Activated CD8-positive, alpha-beta memory T cell treated with anti-CD3 and anti-CD28 coated beads, Interleukin-2, amount 10 ng/mL, durations not matched to agents 7 days and 5 days (primary cell): ENCODE results near the gene PPP6R1. TPM values are rescaled to one million over a fixed set of nuclear protein-coding genes. Genes with fewer than 3 reads are reported as not detected.

Source experiments
- ATAC-seq: fragments of 150-1000 bp; cut with Tn5 transposase; one replicate; pipeline ENCODE4 v1.10.0; 2021; ENCODE audit warnings: moderate library complexity
- CTCF ChIA-PET: fragments of 350-600 bp; sonication (Branson Sonifier 250); formaldehyde crosslinking; loops from one replicate; lab custom pipeline; 2021; ENCODE audit warnings: antibody characterized with exemption; lab: Charles Lee
- DNase-seq: peaks from one replicate; pipeline ENCODE4 v3.0.0-alpha.2; 2020
- H3K27ac Mint-ChIP-seq: one replicate; pipeline ENCODE4 v1.8.0; 2021; ENCODE audit warnings: mild to moderate bottlenecking, mixed read lengths
- H3K27me3 Mint-ChIP-seq: one replicate; pipeline ENCODE4 v1.8.0; 2021; ENCODE audit warnings: mixed read lengths
- H3K36me3 Mint-ChIP-seq: one replicate; pipeline ENCODE4 v1.8.0; 2021; ENCODE audit warnings: mild to moderate bottlenecking, mixed read lengths
- H3K4me1 Mint-ChIP-seq: one replicate; pipeline ENCODE4 v1.8.0; 2021; ENCODE audit warnings: mixed read lengths
- H3K4me3 Mint-ChIP-seq: one replicate; pipeline ENCODE4 v1.8.0; 2021; ENCODE audit warnings: mild to moderate bottlenecking, moderate library complexity, mixed read lengths
- H3K9me3 Mint-ChIP-seq: one replicate; pipeline ENCODE4 v1.8.0; 2022; ENCODE audit warnings: low read depth, mixed read lengths
- total RNA-seq, 2 experiments: library from RNA; stranded (reverse); gene quantifications; one replicate each; pipeline ENCODE4 v1.2.3, GENCODE V29; 2021

Gene PPP6R1
- total RNA-seq, 2 experiments from 2014 or later, result 263 to 291 TPM

DNA sequence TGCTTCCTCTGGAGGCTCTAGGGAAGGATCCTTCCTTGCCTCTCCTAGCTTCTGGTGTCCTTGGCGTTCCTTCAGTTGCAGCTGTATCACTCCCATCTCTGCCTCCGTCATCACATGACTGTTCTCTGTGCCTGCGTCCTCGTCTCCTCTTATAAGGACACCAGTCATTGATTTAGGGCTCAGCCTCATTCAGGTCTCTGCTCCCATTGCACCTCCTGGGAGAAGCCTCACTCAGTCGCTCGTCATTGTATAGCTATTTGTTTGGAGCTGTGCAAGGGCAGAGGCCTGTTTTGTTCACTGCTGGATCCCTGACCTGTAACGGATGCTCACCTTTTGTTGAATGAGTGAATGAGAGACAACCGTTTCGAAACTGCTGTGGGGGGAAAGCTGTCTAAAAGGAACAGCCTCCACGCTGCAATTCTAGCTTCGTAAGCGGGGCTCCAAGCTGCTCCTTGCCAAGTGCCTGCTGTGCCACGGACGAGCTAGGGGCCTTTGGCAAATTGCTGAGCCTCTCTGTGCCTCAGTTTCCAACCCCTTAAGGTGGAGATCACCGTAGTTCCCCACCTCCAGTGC, 42.2 kb upstream of the PPP6R1 start:
- ATAC-seq, result no peak
- DNase-seq, result no peak
- peaks cover 4% of the 10 kb centered on the region for H3K36me3 Mint-ChIP-seq
- H3K4me1 Mint-ChIP-seq, result peaks cover 31% of the 10 kb centered on the region
- peaks cover 3% of the 10 kb centered on the region for H3K27me3 Mint-ChIP-seq
- no peak overlapping the region for H3K4me3 Mint-ChIP-seq
- CTCF ChIA-PET, result interaction anchor here (0.6 to 3.9 kb wide), 39 partner anchors 9 to 338 kb away, joined by 3 to 58 read pairs (median 6); partner anchors contain the start of genes BRSK1, GARIN5B, HSPBP1 and ISOC2
- H3K27ac Mint-ChIP-seq, result peak overlapping the region; percentile 94
- no peaks in the 10 kb centered on the region for H3K9me3 Mint-ChIP-seq

DNA sequence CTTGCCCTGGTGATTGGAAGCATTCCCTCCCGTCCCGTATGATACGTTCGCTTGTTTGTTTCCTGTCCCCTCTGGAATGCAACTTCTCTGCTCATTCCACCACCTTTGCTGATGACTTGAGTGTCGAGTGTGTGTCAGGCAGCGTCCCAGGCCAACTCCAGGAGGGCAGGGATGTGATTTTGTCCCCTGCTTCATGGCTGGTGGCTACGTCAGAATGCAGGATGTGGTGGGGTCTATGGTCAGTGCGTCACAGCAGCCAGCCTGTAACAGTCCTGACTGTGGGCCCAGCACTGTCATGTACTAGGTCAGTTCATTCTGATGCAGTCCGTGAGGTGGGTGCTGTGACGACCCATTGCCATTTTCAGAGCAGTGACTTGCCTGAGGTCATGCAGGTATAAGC, 41.2 kb upstream of the PPP6R1 start:
- Mint-ChIP-seq H3K4me3 (no peak overlapping the region), H3K9me3 (no peaks in the 10 kb centered on the region), H3K27ac (no peak overlapping the region), H3K27me3 (peaks cover 3% of the 10 kb centered on the region), H3K36me3 (peaks cover 2% of the 10 kb centered on the region), H3K4me1 (peaks cover 25% of the 10 kb centered on the region)
- no peak for DNase-seq
- CTCF ChIA-PET, result interaction anchor here (2.6 to 3.9 kb wide), 3 partner anchors 8 to 333 kb away, joined by 6 to 58 read pairs (median 46); partner anchors contain the start of gene TMEM238
- ATAC-seq, result no peak

DNA sequence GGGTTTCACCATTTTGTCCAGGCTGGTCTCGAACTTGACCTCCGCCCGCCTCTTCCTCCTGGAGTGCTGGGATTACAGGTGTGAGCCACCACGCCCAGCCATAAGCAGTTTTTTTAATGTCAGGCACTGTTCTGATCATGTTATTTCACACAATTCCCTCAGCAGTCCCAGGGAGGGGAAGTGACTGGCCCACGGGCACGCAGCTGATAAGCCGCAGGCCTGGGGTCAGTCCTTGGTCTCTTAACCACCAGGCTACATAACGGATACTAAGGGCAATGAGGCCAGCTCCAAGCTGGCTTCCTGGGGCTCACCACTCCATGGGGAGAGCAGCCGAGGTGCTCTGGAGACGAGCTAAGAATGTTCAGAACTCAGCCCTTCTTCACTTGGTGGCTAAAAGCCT, 38.5 kb upstream of the PPP6R1 start:
- Mint-ChIP-seq H3K36me3 (no peaks in the 10 kb centered on the region), H3K27me3 (peaks cover 3% of the 10 kb centered on the region), H3K4me3 (no peak overlapping the region), H3K9me3 (no peaks in the 10 kb centered on the region), H3K27ac (no peak overlapping the region), H3K4me1 (peaks cover 24% of the 10 kb centered on the region)
- CTCF ChIA-PET, result no interaction called here
- ATAC-seq, result no peak
- DNase-seq, result no peak

DNA sequence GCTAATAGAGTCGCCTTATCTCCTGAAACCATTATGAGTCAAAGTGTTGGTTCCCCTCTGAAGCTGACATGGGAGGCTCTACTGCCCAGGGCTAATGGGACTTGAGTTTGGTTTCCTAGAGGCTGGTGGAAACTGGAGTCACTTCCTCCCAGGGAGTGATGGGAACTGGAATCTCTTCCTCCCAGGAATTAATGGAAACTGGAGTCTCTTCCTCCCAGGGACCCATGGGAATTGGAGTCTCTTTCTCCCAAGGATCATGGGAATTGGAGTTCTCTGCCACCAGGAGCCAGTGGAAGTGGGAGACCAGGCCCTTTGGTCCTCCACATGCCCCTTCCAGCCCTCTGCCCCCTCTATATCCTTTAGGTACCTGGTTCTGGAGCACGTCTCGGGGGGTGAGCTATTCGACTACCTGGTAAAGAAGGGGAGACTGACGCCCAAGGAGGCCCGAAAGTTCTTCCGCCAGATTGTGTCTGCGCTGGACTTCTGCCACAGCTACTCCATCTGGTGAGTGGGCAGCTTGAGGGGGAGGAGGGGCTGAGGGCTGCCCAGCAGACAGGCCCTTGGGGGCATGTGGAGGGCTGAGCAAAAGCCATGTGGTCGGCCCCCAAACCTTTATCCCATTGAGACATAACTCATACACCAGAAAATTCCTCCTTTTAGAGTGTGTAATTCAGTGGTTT, 30.4 kb upstream of the PPP6R1 start:
- CTCF ChIA-PET, result no interaction called here
- Mint-ChIP-seq H3K36me3 (no peaks in the 10 kb centered on the region), H3K27me3 (no peaks in the 10 kb centered on the region), H3K27ac (no peak overlapping the region), H3K4me3 (no peak overlapping the region), H3K4me1 (peaks cover 8% of the 10 kb centered on the region), H3K9me3 (no peaks in the 10 kb centered on the region)
- no peak for ATAC-seq
- no peak for DNase-seq

DNA sequence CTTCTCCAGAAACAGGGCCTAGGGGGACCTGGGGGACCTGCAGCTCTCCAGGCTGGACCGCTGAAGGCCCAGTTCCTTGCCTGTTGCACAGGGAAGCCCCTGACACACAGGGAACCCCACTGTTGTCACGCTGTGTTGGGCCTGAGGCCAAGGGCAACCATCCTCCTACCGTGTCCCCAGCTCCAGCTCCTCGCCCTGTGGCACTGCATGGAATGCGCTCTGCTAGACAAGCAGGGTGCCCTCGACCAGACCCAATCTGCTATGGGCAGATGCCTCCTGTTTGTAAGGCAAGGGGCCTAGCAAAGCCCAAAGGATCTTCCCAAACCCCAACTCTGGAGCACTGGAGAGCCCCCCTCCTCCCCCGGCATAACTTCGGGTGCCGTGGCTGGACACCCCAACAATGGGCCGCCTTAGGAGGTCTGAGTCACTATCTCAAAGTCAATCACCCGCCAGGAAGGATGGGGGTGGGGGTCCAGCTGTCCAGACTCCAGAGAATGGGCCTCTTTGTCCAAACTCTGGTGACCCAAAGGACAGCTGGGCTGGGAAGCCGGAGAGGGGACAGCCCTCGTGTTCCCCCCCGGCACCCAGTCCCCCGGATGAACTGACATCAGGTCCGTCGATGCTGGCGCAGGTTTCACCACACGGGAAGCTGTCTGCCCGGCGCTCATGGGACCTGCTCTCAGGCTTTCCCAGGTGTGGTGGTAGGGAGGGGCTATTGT, 28.7 kb upstream of the PPP6R1 start:
- no peak overlapping the region for H3K4me3 Mint-ChIP-seq
- CTCF ChIA-PET, result interaction anchor here (0.6 to 1.3 kb wide), 2 partner anchors 15 to 189 kb away, joined by 3 to 9 read pairs; no protein-coding TSS in a partner anchor
- H3K36me3 Mint-ChIP-seq, result no peaks in the 10 kb centered on the region

DNA sequence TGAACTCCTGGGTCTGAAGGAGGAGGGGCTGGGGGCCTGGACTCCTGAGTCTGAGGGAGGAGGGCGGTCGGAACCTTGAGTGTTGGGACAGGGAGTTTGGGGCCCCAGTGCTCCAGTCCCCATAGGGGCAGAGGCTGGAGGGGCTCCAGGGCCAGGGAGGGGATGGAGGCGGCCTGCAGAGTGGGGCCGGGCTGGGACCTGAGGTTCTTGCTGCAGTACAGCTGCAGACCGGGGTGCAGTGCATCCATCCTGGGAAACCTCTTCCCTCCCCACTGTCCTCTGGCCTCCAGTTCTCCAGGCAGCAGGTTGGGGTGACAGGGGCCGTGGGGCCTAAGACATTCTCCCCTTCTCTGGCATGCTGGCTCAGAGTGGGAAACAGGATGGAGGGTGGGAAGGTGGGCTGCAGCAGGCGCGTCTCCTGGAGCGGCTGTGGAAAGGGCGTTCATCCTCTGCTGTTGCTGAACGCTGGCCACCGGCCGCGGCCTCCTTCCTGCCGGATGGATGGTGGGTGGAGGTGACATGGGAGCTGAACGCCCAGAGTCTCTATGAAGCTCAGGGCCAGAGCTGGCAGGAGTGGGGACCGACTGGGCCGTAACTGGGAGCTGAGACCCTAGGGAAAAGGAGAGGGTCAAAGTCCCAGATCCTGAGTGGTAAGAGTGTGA, 26.5 kb upstream of the PPP6R1 start:
- Mint-ChIP-seq H3K4me1 (peaks cover 22% of the 10 kb centered on the region), H3K27me3 (peaks cover 4% of the 10 kb centered on the region), H3K27ac (no peak overlapping the region), H3K9me3 (no peaks in the 10 kb centered on the region), H3K36me3 (no peaks in the 10 kb centered on the region), H3K4me3 (no peak overlapping the region)
- CTCF ChIA-PET, result no interaction called here
- DNase-seq (no peak), ATAC-seq (no peak)

More for the DNA sequence above, 28.7 kb upstream of the PPP6R1 start:
- DNase-seq (no peak), ATAC-seq (no peak)
- no peaks in the 10 kb centered on the region for H3K9me3 Mint-ChIP-seq
- no peak overlapping the region for H3K27ac Mint-ChIP-seq
- peaks cover 16% of the 10 kb centered on the region for H3K4me1 Mint-ChIP-seq
- peaks cover 4% of the 10 kb centered on the region for H3K27me3 Mint-ChIP-seq

DNA sequence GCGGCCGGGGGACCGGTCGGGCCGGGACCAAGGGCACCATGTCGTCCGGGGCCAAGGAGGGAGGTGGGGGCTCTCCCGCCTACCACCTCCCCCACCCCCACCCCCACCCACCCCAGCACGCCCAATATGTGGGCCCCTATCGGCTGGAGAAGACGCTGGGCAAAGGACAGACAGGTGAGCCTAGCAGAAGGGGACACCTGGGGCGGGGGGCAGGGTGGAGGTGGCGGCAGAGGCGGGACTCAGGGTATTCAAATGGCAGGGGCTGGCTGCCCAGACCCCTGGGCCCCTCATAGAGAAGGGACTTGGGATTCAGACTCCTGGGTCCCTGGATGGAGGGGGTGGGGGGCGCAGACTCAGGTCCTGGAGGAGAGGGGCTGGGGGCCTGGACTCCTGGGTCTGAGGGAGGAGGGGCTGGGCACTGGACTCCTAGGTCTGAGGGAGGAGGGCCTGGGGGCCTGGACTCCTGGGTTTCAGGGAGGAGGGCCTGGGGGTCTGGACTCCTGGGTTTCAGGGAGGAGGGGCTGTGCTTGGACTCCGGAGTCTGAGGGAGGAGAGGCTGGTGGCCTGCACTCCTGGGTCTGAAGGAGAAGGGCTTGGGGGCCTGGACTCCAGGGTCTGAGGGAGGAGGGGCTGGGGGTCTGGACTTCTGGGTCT, 25.7 kb upstream of the PPP6R1 start:
- Mint-ChIP-seq H3K4me3 (no peak overlapping the region), H3K36me3 (no peaks in the 10 kb centered on the region), H3K27me3 (peaks cover 4% of the 10 kb centered on the region), H3K4me1 (peaks cover 28% of the 10 kb centered on the region), H3K27ac (no peak overlapping the region), H3K9me3 (no peaks in the 10 kb centered on the region)
- CTCF ChIA-PET, result no interaction called here
- DNase-seq, result no peak
- ATAC-seq, result no peak

DNA sequence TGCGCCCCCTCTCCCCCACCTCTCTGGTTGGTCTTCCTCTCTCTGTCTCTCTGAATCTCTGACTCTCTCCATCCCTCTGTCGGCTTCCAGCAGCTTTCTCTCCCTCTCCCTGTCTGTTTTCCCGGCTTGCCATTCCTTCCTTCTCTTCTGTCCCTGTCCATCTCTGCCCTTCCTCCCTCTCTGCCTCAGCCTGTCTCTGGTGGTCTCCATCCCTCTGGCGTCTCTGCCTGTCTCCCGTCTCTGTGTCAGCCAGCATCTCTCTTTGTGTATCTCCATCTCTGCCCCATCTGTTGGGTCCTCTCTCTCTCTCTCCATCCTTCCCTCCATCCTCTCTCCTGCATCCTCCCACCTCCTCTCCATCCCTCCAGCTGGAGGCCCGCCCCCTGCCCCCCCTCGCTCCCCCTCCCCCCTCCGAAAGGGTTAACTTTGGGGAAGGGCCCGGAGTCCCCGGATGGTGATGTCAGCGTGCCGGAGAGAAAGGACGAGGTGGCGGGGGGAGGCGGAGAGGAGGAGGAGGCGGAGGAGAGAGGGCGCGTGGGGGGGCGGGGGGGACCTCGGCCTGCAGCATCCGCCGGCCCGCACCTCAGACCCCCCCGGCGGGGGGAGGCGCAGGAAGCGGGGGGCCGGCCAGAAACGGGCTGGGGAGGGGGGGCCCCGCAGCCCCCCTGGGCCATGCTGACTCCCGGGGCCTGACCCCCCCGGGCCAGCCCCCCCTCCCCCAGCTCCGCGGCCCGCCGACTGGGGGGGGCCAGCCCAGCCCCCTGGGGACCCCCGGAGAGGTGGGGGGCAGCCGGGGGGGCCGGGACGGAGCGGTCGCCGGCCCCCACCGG, 24.9 kb upstream of the PPP6R1 start, which contains the start of gene BRSK1:
Gene BRSK1 (plus strand): TSS at position 450 of the 830 bp plus-strand sequence. CDS start 446 bp downstream, outside the sequence.
- peak; percentile 75 for DNase-seq
- Mint-ChIP-seq H3K4me3 (peak within 1 kb of the TSS; percentile 59), H3K36me3 (no peaks in the 10 kb centered on the region), H3K4me1 (peaks cover 34% of the 10 kb centered on the region), H3K9me3 (no peaks in the 10 kb centered on the region), H3K27ac (peak within 1 kb of the TSS; percentile 38), H3K27me3 (peaks cover 4% of the 10 kb centered on the region)
- CTCF ChIA-PET, result interaction anchor here (0.8 to 2.4 kb wide), 5 partner anchors 8 to 135 kb away, joined by 3 to 12 read pairs (median 3); partner anchors contain the start of gene PPP6R1
- ATAC-seq, result no peak

DNA sequence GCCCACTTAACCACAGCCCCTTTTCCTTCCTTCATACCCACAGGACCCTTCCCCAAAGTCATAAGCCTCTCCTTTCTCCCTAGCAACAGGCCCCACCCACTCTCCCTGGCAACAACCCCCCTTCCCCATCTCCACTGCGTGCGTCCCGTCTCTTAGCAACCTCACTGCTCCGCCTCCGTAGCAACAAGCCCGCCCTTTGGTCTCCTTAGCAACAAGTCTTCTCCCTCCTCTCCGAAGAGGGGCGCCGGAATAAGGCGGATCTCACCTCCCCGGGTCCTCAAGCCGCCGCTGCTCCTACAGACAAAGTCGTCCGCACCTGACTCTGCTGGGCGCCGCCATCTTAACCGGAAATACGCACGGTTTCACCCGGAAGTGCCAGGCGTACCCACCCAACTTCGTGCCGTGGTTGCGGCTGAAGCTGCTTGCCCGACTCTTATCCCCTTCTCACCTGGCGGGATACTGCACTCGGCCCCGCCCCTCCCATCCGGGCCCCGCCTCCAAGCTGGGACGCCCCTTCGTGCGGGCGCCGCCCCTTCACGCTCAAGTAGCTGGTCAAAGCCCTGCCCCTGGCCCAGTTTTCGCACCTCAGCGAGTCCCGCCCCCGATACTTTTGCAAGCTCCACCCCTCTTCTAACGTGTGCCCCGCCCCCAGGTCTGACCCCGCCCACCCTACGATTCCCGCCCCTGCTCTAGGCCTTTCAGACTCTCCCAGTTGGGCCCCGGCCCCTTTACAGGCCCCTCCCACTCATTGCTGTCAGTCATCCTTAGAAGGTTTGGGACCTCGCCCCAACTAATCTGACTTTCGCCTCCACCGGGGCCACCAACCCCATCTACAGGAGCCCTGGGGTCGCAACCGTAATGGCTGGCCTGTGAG, 21.2 kb upstream of the PPP6R1 start, which contains the start of gene HSPBP1:
Gene HSPBP1 (minus strand): TSS at position 341 of the 874 bp plus-strand sequence. CDS start 502 bp downstream, outside the sequence.
- Mint-ChIP-seq H3K27ac (peak within 1 kb of the TSS; percentile 98), H3K36me3 (peaks cover 4% of the 10 kb centered on the region), H3K4me3 (peak within 1 kb of the TSS; percentile 91), H3K27me3 (peaks cover 4% of the 10 kb centered on the region), H3K4me1 (peaks cover 62% of the 10 kb centered on the region), H3K9me3 (no peaks in the 10 kb centered on the region)
- CTCF ChIA-PET, result interaction anchor here (0.7 to 2.2 kb wide), 12 partner anchors 9 to 347 kb away, joined by 3 to 17 read pairs (median 4); partner anchors contain the start of gene PPP6R1
- peak; percentile 98 for DNase-seq
- ATAC-seq, result peak; percentile 89

DNA sequence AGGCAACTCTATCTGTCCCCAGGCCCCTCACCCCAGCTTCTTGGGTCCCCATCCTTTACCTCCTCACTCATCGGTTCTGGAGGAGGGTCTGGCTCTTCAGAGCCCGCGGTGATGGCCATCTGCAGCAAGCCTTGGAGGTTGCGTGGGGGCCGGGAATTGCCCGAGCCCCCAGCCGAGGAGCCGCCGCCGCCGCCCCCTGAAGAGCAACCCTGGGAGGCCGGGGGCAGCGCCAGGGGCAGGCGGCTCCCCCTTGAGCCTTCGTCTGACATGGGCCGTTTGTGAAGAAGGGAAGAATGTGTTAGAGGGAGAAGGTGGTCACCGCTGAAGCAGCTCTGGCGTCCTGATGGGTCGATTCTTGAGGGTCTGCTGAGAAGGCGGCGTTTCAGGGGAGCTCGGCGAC, 20.5 kb upstream of the PPP6R1 start:
- DNase-seq (no peak), ATAC-seq (no peak)
- CTCF ChIA-PET, result interaction anchor here (1.1 to 3.6 kb wide), 9 partner anchors 13 to 347 kb away, joined by 3 to 18 read pairs (median 4); no protein-coding TSS in a partner anchor
- Mint-ChIP-seq H3K27ac (peak overlapping the region; percentile 98), H3K27me3 (peaks cover 4% of the 10 kb centered on the region), H3K36me3 (peaks cover 4% of the 10 kb centered on the region), H3K4me1 (peaks cover 62% of the 10 kb centered on the region), H3K9me3 (no peaks in the 10 kb centered on the region), H3K4me3 (peak overlapping the region; percentile 91)
